Stimulated activated CD8-positive, alpha-beta memory T cell treated with anti-CD3 and anti-CD28 coated beads, Interleukin-15, amount 100 ng/mL, for 48 hours (primary cell): ENCODE results near the gene KRT17.
"Not testable (repeated sequence)": the region's sequence is repeated elsewhere in the genome, so short reads cannot be mapped to it uniquely, and the experiment has no call there.

ENCODE experiments used
- DNase-seq, 2 donors: peaks; one replicate each; pipeline ENCODE4 v3.0.0-alpha.2; 2020; ENCODE audit warnings: low read depth in 2 of 2

KRT17 gene

GRCh38 chr17:41619927-41620582 lies 4.3 kb downstream of the KRT17 start:
- not testable (repeated sequence) for DNase-seq

GRCh38 chr17:41619036-41619926 lies 5.1 kb downstream of the KRT17 start:
- no peak for DNase-seq

GRCh38 chr17:41618341-41619035 lies 5.9 kb downstream of the KRT17 start:
- DNase-seq = no peak

- DNase-seq = no peak
These were observed 6.7 kb downstream of the KRT17 start for GRCh38 chr17:41617698-41618097.

GRCh38 chr17:41617136-41617535 lies 7.2 kb downstream of the KRT17 start:
- no peak for DNase-seq

GRCh38 chr17:41616486-41616885 lies 7.9 kb downstream of the KRT17 start:
- not testable (repeated sequence) for DNase-seq

GRCh38 chr17:41615454-41615853 lies 8.9 kb downstream of the KRT17 start:
- no peak for DNase-seq

- not testable (repeated sequence) for DNase-seq
These were observed 9.6 kb downstream of the KRT17 start for GRCh38 chr17:41614767-41615166.

GRCh38 chr17:41614098-41614497 lies 10.3 kb downstream of the KRT17 start:
- no peak for DNase-seq

GRCh38 chr17:41613277-41614082 lies 10.9 kb downstream of the KRT17 start:
- no peak for DNase-seq

- not testable (repeated sequence) for DNase-seq
These were observed 11.8 kb downstream of the KRT17 start, which contains the start of gene KRT16 for GRCh38 chr17:41612376-41613160. TSS of gene KRT16 (minus strand) at chr17:41612767. CDS start at chr17:41612688, 79 bp downstream.

GRCh38 chr17:41610965-41611640 lies 13.3 kb downstream of the KRT17 start:
- DNase-seq = no peak

- DNase-seq = not testable (repeated sequence)
These were observed 14.3 kb downstream of the KRT17 start for GRCh38 chr17:41610061-41610517.

GRCh38 chr17:41606930-41607329 lies 17.4 kb downstream of the KRT17 start:
- not testable (repeated sequence) for DNase-seq

- DNase-seq = no peak
These were observed 21.9 kb downstream of the KRT17 start for GRCh38 chr17:41602524-41602923.

- DNase-seq = no peak
These were observed 24.1 kb downstream of the KRT17 start for GRCh38 chr17:41600318-41600717.

- no peak for DNase-seq
These were observed 24.7 kb downstream of the KRT17 start for GRCh38 chr17:41599680-41600079.

- DNase-seq = no peak
These were observed 28.8 kb downstream of the KRT17 start for GRCh38 chr17:41595585-41595984.

GRCh38 chr17:41594363-41594915 lies 29.9 kb downstream of the KRT17 start:
- DNase-seq = no peak
